WERI-Rb-1 (cell line): ENCODE measurements around the gene TMEM52.

ENCODE experiments used
- DNase-seq: peaks from one replicate; pipeline ENCODE4 v3.0.0-alpha.2; 2020
- H3K27ac ChIP-seq: fragments of 250-450 bp; sonication (Bioruptor Pico); 2 replicates; pipeline ENCODE4 v1.5.1; 2020; ENCODE audit warnings: mild to moderate bottlenecking, moderate library complexity
- H3K27me3 ChIP-seq: fragments of 250-450 bp; sonication (Bioruptor Pico); 2 replicates; pipeline ENCODE4 v1.5.1; 2021; ENCODE audit warnings: mild to moderate bottlenecking, low read depth, moderate library complexity; ENCODE audit not compliant: insufficient read depth, severe bottlenecking
- H3K36me3 ChIP-seq: fragments of 250-450 bp; sonication (Bioruptor Pico); 2 replicates; pipeline ENCODE4 v1.5.1; 2020; ENCODE audit warnings: mild to moderate bottlenecking, moderate library complexity
- H3K4me3 ChIP-seq: 2 replicates; pipeline ENCODE4 v1.5.1; 2011; ENCODE audit warnings: low read depth, mild to moderate bottlenecking, control low read depth, low read length
- H3K9me3 ChIP-seq: fragments of 250-450 bp; sonication (Bioruptor Pico); 2 replicates; pipeline ENCODE4 v1.5.1; 2021; ENCODE audit warnings: mild to moderate bottlenecking, moderate library complexity; ENCODE audit not compliant: severe bottlenecking
- TF ChIP-seq, protein P1 (sequence below): IDR thresholded peaks from 2 replicates; pipeline ENCODE4 v1.5.1; 2011; ENCODE audit warnings: low read depth, mild to moderate bottlenecking, control low read depth, inconsistent platforms, low read length

The TMEM52 gene

DNA sequence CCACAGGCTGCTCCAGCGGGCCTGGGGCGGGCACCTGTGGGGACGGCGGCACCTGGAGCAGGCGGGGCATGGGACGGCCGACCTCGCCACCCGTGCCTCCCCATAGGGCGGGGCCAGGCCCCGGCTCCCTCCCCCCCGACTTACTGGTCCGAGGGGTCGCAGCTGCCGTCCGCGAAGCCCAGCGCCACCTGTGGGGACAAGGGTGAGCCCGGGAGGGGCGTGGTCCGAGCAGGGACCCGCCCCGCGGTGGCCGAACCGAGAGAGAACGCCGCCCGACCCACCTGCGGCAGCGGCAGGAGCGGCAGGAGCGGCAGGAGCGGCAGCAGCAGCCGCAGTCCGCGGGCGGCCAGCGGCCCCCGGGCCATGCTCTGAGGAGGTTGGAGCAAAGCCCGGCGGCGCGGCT, at the start of gene TMEM52:
Gene TMEM52 (minus strand): TSS at position 379 of the 403 bp plus-strand sequence. CDS start 14 bp downstream, at position 365.
- Histone ChIP-seq H3K4me3 (peak within 1 kb of the TSS; percentile 42), H3K27ac (no peak within 1 kb of the TSS; the same call in 1 of the 2 replicates)

DNA sequence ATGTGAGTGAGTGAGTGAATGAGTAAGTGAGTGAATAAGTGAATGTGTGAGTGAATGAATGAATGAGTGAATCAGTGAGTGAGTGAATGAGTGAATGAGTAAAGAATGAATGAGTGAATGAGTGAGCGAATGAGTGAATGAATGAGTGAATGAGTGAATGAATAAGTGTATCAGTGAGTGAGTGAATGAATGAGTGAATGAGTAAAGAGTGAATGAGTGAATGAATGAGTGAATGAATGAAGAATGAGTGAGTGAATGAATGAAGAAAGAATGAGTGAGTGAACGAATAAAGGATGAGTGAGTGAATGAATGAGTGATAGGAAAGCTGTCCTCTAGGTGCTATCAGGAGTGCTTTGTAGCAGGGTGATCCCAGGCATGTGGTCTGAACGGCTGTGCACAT, 48.8 kb upstream of the TMEM52 start:
- TF ChIP-seq, protein P1, sequence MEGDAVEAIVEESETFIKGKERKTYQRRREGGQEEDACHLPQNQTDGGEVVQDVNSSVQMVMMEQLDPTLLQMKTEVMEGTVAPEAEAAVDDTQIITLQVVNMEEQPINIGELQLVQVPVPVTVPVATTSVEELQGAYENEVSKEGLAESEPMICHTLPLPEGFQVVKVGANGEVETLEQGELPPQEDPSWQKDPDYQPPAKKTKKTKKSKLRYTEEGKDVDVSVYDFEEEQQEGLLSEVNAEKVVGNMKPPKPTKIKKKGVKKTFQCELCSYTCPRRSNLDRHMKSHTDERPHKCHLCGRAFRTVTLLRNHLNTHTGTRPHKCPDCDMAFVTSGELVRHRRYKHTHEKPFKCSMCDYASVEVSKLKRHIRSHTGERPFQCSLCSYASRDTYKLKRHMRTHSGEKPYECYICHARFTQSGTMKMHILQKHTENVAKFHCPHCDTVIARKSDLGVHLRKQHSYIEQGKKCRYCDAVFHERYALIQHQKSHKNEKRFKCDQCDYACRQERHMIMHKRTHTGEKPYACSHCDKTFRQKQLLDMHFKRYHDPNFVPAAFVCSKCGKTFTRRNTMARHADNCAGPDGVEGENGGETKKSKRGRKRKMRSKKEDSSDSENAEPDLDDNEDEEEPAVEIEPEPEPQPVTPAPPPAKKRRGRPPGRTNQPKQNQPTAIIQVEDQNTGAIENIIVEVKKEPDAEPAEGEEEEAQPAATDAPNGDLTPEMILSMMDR, result no peak
- no peak for DNase-seq
- Histone ChIP-seq H3K27ac (no peak overlapping the region), H3K36me3 (no peaks in the 10 kb centered on the region), H3K9me3 (no peaks in the 10 kb centered on the region), H3K4me3 (no peak overlapping the region), H3K27me3 (no peaks in the 10 kb centered on the region)

More for the DNA sequence above, at the start of gene TMEM52:
- Histone ChIP-seq H3K27me3 (no peaks in the 10 kb centered on the region), H3K36me3 (no peaks in the 10 kb centered on the region), H3K9me3 (no peaks in the 10 kb centered on the region)
- DNase-seq, result peak; percentile 58
- TF ChIP-seq, protein P1, result no peak

DNA sequence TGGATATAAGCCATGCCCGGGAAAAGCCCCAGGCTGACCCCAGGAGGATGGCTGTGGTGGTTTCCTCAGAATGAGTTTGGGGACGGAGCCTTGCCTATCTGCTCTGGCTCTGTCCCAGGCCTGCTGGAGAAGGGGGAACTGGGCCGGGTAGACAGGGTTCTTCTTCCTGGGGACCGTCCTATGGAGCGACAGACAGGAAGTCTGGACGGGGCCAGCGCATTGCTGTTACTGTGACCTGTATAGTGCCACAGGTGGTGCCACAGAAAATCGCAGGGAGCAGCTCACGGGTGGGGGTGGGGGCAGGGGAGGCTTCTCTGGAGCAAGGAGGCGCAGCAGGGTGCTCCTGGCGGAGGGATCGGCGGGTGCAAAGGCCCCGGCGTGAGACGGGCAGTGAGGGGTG, 48.1 kb upstream of the TMEM52 start:
- no peak for DNase-seq
- TF ChIP-seq, protein P1, result no peak
- H3K27ac ChIP-seq, result no peak overlapping the region
- no peaks in the 10 kb centered on the region for H3K27me3 ChIP-seq
- H3K36me3 ChIP-seq, result no peaks in the 10 kb centered on the region
- H3K4me3 ChIP-seq, result no peak overlapping the region
- H3K9me3 ChIP-seq, result no peaks in the 10 kb centered on the region

DNA sequence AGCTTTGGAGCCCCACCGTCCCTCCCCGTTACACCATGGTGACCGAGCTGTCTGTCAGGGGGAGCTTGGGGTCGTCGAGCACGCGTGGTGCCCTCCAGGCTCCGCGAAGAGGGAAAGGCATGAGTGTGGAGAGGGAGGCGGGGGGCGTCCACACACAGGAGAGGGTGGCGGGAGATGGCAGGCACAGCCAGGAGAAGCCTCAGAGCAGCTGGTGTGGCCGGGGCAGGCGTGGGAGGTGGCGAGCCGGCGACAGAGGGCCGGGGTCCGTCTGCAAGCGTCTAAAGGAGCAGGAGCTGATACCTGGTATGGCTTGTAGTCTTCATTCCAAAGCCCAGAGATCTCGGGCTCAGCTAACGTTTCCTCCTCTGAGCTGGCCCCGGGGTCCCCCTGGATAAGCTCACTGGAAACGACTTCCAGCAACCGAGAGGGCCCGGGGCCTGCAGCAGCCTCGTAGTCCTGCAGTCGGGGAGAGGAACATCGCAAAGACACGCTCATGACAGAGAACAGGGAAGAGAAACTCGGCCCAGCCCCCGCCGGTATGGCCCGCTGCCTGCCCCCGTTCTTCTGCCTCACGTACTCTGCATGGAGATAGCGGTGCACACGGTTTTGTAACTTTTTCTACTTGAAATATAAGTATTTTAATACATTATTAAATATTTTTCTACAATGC, 47.1 kb upstream of the TMEM52 start:
- H3K9me3 ChIP-seq, result no peaks in the 10 kb centered on the region
- DNase-seq, result no peak
- H3K27ac ChIP-seq, result no peak overlapping the region
- H3K36me3 ChIP-seq, result no peaks in the 10 kb centered on the region
- no peak overlapping the region for H3K4me3 ChIP-seq
- no peaks in the 10 kb centered on the region for H3K27me3 ChIP-seq
- TF ChIP-seq, protein P1, result no peak

DNA sequence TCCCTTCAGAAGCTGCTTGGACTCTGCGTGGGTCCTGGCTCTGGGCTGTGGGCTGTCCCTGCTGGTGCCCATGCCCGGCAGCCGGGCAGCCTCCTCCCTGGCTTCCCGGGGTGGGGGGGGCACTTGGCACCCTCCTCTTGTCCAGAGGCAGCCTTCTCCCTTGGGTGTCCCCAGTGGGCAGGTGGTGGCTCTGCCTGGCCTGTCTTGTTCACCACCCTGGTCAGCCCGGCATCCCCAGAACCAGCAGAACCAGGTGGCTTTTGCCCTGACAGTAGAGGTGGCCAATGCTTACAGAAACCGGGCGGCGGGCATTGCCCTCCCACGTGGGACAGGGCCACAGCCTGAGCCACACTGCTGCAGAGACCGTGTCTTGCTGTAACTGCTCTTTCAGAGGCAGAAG, 46.5 kb upstream of the TMEM52 start:
- no peak for DNase-seq
- Histone ChIP-seq H3K27ac (no peak overlapping the region), H3K36me3 (no peaks in the 10 kb centered on the region), H3K9me3 (no peaks in the 10 kb centered on the region), H3K27me3 (no peaks in the 10 kb centered on the region), H3K4me3 (no peak overlapping the region)
- TF ChIP-seq, protein P1, result no peak

DNA sequence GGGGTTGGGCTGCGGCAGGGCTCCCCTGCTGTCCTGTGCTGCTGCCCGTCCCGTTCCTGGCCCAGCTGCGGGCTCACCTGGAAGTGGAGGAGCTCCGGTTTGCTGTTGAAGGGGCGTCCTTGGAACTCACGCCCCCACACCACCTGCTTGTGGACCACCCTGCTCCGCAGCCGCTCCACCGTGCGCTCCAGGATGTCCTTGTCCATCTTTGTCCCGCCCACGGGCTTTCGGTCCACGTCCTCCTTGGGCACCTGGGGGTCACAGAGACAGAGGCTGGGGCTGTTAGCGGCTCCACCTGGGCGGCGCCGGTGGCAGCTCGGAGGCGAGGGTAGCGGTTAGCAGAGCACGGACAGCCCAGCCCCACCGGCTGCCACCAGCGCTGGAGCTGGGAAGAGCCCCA, 45.7 kb upstream of the TMEM52 start:
- TF ChIP-seq, protein P1, result no peak
- no peak overlapping the region for H3K4me3 ChIP-seq
- no peak for DNase-seq

More for the DNA sequence above, 45.7 kb upstream of the TMEM52 start:
- Histone ChIP-seq H3K9me3 (no peaks in the 10 kb centered on the region), H3K36me3 (no peaks in the 10 kb centered on the region), H3K27ac (no peak overlapping the region), H3K27me3 (no peaks in the 10 kb centered on the region)
